Measurements from ENCODE around the gene WSCD1. TPM values are rescaled to one million over a fixed set of nuclear protein-coding genes. Genes with fewer than 3 reads are reported as not detected.

WSCD1 gene
- total and polyA plus RNA-seq, 2 of the 4 experiments (the other 2 are of a cell fraction), result 0.07 TPM; not detected in 1

DNA sequence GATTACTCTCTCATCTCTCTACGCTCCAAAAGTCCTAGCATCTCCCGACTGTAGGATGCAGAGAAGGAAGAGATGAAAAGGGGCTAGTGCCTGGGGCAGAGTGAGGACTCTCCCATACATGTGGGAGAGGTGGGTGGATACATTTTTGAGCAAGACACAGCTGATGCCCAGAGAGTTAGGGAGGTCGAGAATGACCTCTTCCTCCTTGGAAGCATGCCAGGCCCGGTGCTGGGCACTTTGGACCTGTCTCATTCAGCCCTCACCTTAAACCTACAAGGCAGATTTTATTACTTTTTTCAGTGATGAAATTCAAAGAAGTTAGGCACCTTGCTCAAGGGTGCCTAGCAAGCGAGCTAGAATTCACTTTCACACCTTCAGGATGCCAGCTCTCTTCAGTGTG is 38.2 kb downstream of the WSCD1 start:
- H2AK9ac ChIP-seq (replicated peaks; ENCODE audit: low read depth, low read length, poor library complexity), result no peak overlapping the region
- H2BK15ac ChIP-seq (ENCODE audit: low read depth, low read length), result no peak overlapping the region
- no peak overlapping the region for H2AK5ac ChIP-seq (ENCODE audit: low read depth, low read length)
- no peak overlapping the region for H3K18ac ChIP-seq (ENCODE audit: low read depth, low read length)
- H3K4ac ChIP-seq (ENCODE audit: low read depth, low read length), result no peak overlapping the region
- intact Hi-C loops (cut with micrococcal nuclease), result no loop called here
- WGBS, 2 experiments (ENCODE audit: extremely low coverage in 2 of 2, insufficient read length in 1 of 2), result no CpG with 5 or more reads among the region's 5 CpGs
- no peak overlapping the region for H3K23ac ChIP-seq (ENCODE audit: low read depth, low read length)
- H2AFZ ChIP-seq (replicated peaks; ENCODE audit: low read length, poor library complexity), result no peak overlapping the region
- no peak overlapping the region for H3K4me3 ChIP-seq (ENCODE audit: insufficient read depth, low read depth, low read length)
- no peak overlapping the region for H3K27ac ChIP-seq (ENCODE audit: insufficient read depth, low read length)
- CTCF ChIA-PET, result no interaction called here
- H4K8ac ChIP-seq (ENCODE audit: low read depth in 2 of 2, low read length in 2 of 2), result no peak overlapping the region
- no peak for TF ChIP-seq SMC3 (IDR thresholded peaks at IDR 0.05; ENCODE audit: low read depth, low read length)
- no peak for TF ChIP-seq RCOR1 (IDR thresholded peaks at IDR 0.05; ENCODE audit: insufficient replicate concordance, low read length)
- no peak for TF ChIP-seq RAD21 (IDR thresholded peaks at IDR 0.05; ENCODE audit: low read length)
- TF ChIP-seq MAFK (IDR thresholded peaks at IDR 0.05; ENCODE audit: low read depth, low read length), result no peak
- no peak for TF ChIP-seq POLR2A (IDR thresholded peaks at IDR 0.05; ENCODE audit: low read depth, low read length)
- no peak for TF ChIP-seq CEBPB (IDR thresholded peaks at IDR 0.05; ENCODE audit: low read depth, low read length)
- TF ChIP-seq, protein P1, sequence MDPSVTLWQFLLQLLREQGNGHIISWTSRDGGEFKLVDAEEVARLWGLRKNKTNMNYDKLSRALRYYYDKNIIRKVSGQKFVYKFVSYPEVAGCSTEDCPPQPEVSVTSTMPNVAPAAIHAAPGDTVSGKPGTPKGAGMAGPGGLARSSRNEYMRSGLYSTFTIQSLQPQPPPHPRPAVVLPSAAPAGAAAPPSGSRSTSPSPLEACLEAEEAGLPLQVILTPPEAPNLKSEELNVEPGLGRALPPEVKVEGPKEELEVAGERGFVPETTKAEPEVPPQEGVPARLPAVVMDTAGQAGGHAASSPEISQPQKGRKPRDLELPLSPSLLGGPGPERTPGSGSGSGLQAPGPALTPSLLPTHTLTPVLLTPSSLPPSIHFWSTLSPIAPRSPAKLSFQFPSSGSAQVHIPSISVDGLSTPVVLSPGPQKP (IDR thresholded peaks at IDR 0.05; ENCODE audit: borderline replicate concordance, low read depth, low read length), result no peak
- TF ChIP-seq MXI1 (IDR thresholded peaks at IDR 0.05; ENCODE audit: borderline replicate concordance, low read depth, low read length), result no peak
- no peak for TF ChIP-seq RFX5 (IDR thresholded peaks at IDR 0.05; ENCODE audit: low read depth, low read length)
- TF ChIP-seq, protein P2, sequence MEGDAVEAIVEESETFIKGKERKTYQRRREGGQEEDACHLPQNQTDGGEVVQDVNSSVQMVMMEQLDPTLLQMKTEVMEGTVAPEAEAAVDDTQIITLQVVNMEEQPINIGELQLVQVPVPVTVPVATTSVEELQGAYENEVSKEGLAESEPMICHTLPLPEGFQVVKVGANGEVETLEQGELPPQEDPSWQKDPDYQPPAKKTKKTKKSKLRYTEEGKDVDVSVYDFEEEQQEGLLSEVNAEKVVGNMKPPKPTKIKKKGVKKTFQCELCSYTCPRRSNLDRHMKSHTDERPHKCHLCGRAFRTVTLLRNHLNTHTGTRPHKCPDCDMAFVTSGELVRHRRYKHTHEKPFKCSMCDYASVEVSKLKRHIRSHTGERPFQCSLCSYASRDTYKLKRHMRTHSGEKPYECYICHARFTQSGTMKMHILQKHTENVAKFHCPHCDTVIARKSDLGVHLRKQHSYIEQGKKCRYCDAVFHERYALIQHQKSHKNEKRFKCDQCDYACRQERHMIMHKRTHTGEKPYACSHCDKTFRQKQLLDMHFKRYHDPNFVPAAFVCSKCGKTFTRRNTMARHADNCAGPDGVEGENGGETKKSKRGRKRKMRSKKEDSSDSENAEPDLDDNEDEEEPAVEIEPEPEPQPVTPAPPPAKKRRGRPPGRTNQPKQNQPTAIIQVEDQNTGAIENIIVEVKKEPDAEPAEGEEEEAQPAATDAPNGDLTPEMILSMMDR (conservative IDR thresholded peaks at IDR 0.05; ENCODE audit: low read depth, low read length), result no peak
- no peak for TF ChIP-seq CHD1 (IDR thresholded peaks at IDR 0.05; ENCODE audit: low read depth, low read length)
- H4K20me1 ChIP-seq (ENCODE audit: insufficient read depth, low read length), result no peaks in the 10 kb centered on the region
- dilution Hi-C loops (cut with HindIII; ENCODE audit: low sequenced_read_pairs, unreplicated experiment), result no loop called here
- no TSS peak for BruUV-seq (replicated peaks)
- no peaks in the 10 kb centered on the region for H3K27me3 ChIP-seq (ENCODE audit: control insufficient read depth, insufficient read depth, low read length)
- POLR2A ChIA-PET (ENCODE audit: unreplicated experiment), result no interaction called here
- no peak overlapping the region for H3K56ac ChIP-seq (ENCODE audit: extremely low read depth, insufficient read depth, low read length)
- ATAC-seq (ENCODE audit: low read depth) (no peak), DNase-seq (no peak)
- no peak overlapping the region for H3K9ac ChIP-seq (ENCODE audit: low read depth, low read length)
- no peaks in the 10 kb centered on the region for H3K36me3 ChIP-seq (ENCODE audit: control insufficient read depth, insufficient read depth, low read length)
- in situ Hi-C loops (cut with MboI; ENCODE audit: low sequenced_read_pairs), result no loop called here
- no peak overlapping the region for H2BK5ac ChIP-seq (ENCODE audit: low read depth, low read length, poor library complexity, severe bottlenecking)
- no peaks in the 10 kb centered on the region for H3K9me1 ChIP-seq (ENCODE audit: insufficient read depth, low read length)
- H2BK120ac ChIP-seq (ENCODE audit: low read depth, low read length), result no peak overlapping the region
- H3K79me1 ChIP-seq (ENCODE audit: low read depth in 1 of 2, low read length in 2 of 2), result no peaks in the 10 kb centered on the region
- peaks cover 31% of the 10 kb centered on the region for H3K9me3 ChIP-seq (ENCODE audit: control insufficient read depth, insufficient read depth, low read length)
- H3K4me1 ChIP-seq (ENCODE audit: control insufficient read depth, insufficient read depth, low read length), result no peaks in the 10 kb centered on the region
- no peak overlapping the region for H3K14ac ChIP-seq (replicated peaks; ENCODE audit: low read depth, low read length)
- H4K91ac ChIP-seq (ENCODE audit: insufficient read depth, low read depth, low read length), result no peak overlapping the region
- H4K5ac ChIP-seq (ENCODE audit: low read depth, low read length), result no peak overlapping the region
- H3K4me2 ChIP-seq (ENCODE audit: low read depth, low read length), result no peak overlapping the region
- no peak overlapping the region for H2BK20ac ChIP-seq (ENCODE audit: low read depth, low read length)

Data from IMR-90 (cell line).